PFSK-1 (cell line): Measurements from ENCODE around the gene PLEKHB2.

Source experiments
- FOXP2 ChIP-seq: optimal IDR thresholded peaks from 2 replicates; pipeline ENCODE3; 2011; ENCODE audit warnings: borderline replicate concordance, control low read depth, inconsistent platforms; ENCODE audit not compliant: insufficient read depth; ENCODE audit errors: extremely low read length, extremely low read depth
- POLR2AphosphoS5 ChIP-seq: IDR thresholded peaks from 2 replicates; pipeline ENCODE4 v1.6.1; 2012; ENCODE audit warnings: low read depth, mild to moderate bottlenecking, control low read depth, low read length, moderate library complexity
- SIN3A ChIP-seq: IDR thresholded peaks from 2 replicates; pipeline ENCODE4 v1.6.1; 2012; ENCODE audit warnings: mild to moderate bottlenecking, low read length, moderate library complexity, borderline replicate concordance; ENCODE audit not compliant: insufficient read depth
- TAF1 ChIP-seq: IDR thresholded peaks from 2 replicates; pipeline ENCODE4 v1.6.1; 2012; ENCODE audit warnings: low read length, control low read depth, borderline replicate concordance; ENCODE audit not compliant: insufficient read depth
- TF ChIP-seq, protein P1 (sequence below), 2 experiments: IDR thresholded peaks; 2 replicates each; pipeline versions ENCODE4 v1.6.1 to v1.8.0; 2011 to 2012; ENCODE audit warnings: low read depth in 2 of 2, low read length in 2 of 2, control low read depth in 1 of 2, inconsistent platforms in 1 of 2, mild to moderate bottlenecking in 1 of 2, moderate library complexity in 1 of 2; ENCODE audit not compliant: insufficient read depth in 1 of 2

Gene PLEKHB2

GRCh38 chr2:131093696-131094462 lies 11.3 kb upstream of the PLEKHB2 start:
- TF ChIP-seq, protein P1, sequence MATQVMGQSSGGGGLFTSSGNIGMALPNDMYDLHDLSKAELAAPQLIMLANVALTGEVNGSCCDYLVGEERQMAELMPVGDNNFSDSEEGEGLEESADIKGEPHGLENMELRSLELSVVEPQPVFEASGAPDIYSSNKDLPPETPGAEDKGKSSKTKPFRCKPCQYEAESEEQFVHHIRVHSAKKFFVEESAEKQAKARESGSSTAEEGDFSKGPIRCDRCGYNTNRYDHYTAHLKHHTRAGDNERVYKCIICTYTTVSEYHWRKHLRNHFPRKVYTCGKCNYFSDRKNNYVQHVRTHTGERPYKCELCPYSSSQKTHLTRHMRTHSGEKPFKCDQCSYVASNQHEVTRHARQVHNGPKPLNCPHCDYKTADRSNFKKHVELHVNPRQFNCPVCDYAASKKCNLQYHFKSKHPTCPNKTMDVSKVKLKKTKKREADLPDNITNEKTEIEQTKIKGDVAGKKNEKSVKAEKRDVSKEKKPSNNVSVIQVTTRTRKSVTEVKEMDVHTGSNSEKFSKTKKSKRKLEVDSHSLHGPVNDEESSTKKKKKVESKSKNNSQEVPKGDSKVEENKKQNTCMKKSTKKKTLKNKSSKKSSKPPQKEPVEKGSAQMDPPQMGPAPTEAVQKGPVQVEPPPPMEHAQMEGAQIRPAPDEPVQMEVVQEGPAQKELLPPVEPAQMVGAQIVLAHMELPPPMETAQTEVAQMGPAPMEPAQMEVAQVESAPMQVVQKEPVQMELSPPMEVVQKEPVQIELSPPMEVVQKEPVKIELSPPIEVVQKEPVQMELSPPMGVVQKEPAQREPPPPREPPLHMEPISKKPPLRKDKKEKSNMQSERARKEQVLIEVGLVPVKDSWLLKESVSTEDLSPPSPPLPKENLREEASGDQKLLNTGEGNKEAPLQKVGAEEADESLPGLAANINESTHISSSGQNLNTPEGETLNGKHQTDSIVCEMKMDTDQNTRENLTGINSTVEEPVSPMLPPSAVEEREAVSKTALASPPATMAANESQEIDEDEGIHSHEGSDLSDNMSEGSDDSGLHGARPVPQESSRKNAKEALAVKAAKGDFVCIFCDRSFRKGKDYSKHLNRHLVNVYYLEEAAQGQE (IDR thresholded peaks at IDR 0.05; ENCODE audit: insufficient read depth in 1 of 2, low read depth in 2 of 2, low read length in 2 of 2): no peak
- TF ChIP-seq TAF1 (no peak), FOXP2 (no peak), POLR2AphosphoS5 (no peak; the same call in 1 of the 2 replicates), SIN3A (no peak)

DNA sequence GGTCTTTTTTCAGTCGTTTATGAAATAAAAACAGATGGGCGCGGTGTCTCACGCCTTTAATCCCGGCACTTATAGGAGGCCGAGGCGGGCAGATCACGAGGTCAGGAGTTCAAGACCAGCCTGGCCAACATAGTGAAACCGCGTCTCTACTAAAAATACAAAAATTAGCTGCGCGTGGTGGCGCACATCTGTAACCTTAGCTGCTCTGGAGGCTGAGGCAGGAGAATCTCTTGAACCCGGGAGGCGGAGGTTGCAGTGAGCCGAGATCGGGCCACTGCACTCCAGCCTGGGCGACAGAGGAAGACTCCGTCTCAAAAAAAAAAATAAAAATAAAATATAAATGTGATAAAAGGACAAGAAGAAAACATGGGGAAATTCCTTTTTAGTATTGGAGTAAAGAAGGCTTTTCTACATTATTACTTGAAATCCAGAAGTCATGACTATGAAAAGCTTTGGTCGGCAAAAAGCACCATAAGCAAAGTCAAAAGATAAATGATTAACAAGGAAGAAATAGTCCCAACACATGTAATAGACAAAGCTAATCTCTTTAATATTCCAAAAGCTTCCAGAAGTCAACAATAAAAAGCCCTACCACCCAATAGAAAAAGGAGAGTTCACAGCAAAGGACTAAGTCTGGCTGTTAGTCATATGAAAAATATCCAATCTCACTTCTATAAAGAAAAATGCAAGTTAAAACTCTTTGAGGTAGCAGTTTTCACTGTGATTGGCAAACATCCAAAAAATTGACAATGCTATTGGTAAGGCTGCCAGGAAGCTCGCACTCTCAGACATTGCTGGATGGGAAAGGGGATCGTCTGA lies 10.5 kb upstream of the PLEKHB2 start:
- no peak for TF ChIP-seq TAF1
- no peak for TF ChIP-seq SIN3A
- no peak for TF ChIP-seq FOXP2
- TF ChIP-seq, protein P1 (IDR thresholded peaks at IDR 0.05; ENCODE audit: insufficient read depth in 1 of 2, low read depth in 2 of 2, low read length in 2 of 2): no peak
- TF ChIP-seq POLR2AphosphoS5: no peak

DNA sequence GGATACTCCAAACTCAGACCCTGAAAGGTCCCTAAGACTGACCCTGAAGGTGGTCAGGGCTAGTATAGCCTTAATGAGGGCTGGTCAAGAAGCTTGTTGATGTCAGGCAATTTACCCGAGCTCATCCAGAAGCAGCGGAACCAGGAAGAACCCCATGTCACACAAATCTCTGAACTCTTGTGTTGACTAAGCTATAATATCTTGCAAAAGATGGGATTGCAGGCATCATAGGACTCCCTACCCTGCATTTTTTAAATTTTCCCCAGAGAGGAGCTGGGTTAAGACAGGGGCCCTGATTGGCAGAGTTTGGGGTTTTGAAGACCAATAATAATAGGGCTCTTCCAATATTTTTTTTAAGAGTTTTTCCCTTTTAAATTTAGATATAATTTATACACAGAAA lies 2.0 kb upstream of the PLEKHB2 start:
- no peak for TF ChIP-seq POLR2AphosphoS5
- TF ChIP-seq SIN3A: no peak
- TF ChIP-seq TAF1: no peak

- no peak for TF ChIP-seq SIN3A
- TF ChIP-seq, protein P1 (IDR thresholded peaks at IDR 0.05; ENCODE audit: insufficient read depth in 1 of 2, low read depth in 2 of 2, low read length in 2 of 2): no peak
- TF ChIP-seq TAF1: no peak
- no peak for TF ChIP-seq FOXP2
- no peak for TF ChIP-seq POLR2AphosphoS5
Measured at GRCh38 chr2:131104487-131105155, 515 bp upstream of the PLEKHB2 start.
